C4-2B (cell line): ENCODE measurements around the gene LACTB.

Experiments
- ZFX ChIP-seq: fragments of 450-650 bp; IDR thresholded peaks from 2 replicates; pipeline ENCODE4 v1.6.1; 2017
- TF ChIP-seq, protein P1 (sequence below): fragments of 450-650 bp; conservative IDR thresholded peaks from 2 replicates; pipeline ENCODE4 v1.5.1; 2017; ENCODE audit warnings: mild to moderate bottlenecking

GRCh38 chr15:63133786-63134185, 12.1 kb downstream of the LACTB start:
- TF ChIP-seq, protein P1, sequence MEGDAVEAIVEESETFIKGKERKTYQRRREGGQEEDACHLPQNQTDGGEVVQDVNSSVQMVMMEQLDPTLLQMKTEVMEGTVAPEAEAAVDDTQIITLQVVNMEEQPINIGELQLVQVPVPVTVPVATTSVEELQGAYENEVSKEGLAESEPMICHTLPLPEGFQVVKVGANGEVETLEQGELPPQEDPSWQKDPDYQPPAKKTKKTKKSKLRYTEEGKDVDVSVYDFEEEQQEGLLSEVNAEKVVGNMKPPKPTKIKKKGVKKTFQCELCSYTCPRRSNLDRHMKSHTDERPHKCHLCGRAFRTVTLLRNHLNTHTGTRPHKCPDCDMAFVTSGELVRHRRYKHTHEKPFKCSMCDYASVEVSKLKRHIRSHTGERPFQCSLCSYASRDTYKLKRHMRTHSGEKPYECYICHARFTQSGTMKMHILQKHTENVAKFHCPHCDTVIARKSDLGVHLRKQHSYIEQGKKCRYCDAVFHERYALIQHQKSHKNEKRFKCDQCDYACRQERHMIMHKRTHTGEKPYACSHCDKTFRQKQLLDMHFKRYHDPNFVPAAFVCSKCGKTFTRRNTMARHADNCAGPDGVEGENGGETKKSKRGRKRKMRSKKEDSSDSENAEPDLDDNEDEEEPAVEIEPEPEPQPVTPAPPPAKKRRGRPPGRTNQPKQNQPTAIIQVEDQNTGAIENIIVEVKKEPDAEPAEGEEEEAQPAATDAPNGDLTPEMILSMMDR = no peak
- TF ChIP-seq ZFX = no peak
